Ramos (cell line): Measurements from ENCODE around the gene UNC5B.

Experiments used
- in situ Hi-C: fragments of 300-500 bp; cut with MboI; formaldehyde crosslinking; loops from one replicate; pipeline ENCODE4 v1.14.3; 2022; ENCODE audit warnings: low sequenced_read_pairs; ENCODE audit not compliant: unreplicated experiment

Gene UNC5B

GRCh38 chr10:71331736-71332135, 119.4 kb downstream of the UNC5B start:
- in situ Hi-C loops, result no loop called here

GRCh38 chr10:71332466-71332865, 120.1 kb downstream of the UNC5B start:
- in situ Hi-C loops, result no loop called here

- in situ Hi-C loops, result no loop called here
Observed at GRCh38 chr10:71333129-71333887, 120.9 kb downstream of the UNC5B start.

GRCh38 chr10:71334221-71334791, 121.9 kb downstream of the UNC5B start:
- in situ Hi-C loops, result no loop called here

GRCh38 chr10:71335173-71335708, 122.9 kb downstream of the UNC5B start:
- in situ Hi-C loops, result no loop called here

GRCh38 chr10:71336632-71337031, 124.3 kb downstream of the UNC5B start:
- in situ Hi-C loops, result no loop called here

GRCh38 chr10:71337219-71337701, 124.9 kb downstream of the UNC5B start:
- in situ Hi-C loops, result no loop called here

- in situ Hi-C loops, result no loop called here
Observed at GRCh38 chr10:71338728-71339495, 126.5 kb downstream of the UNC5B start.

- in situ Hi-C loops, result no loop called here
Observed at GRCh38 chr10:71339796-71340589, 127.6 kb downstream of the UNC5B start.

- in situ Hi-C loops, result no loop called here
Observed at GRCh38 chr10:71342573-71343391, 130.4 kb downstream of the UNC5B start.

GRCh38 chr10:71343392-71343773, 131.0 kb downstream of the UNC5B start:
- in situ Hi-C loops, result no loop called here

GRCh38 chr10:71344154-71344925, 132.0 kb downstream of the UNC5B start:
- in situ Hi-C loops, result no loop called here

GRCh38 chr10:71344993-71345480, 132.7 kb downstream of the UNC5B start:
- in situ Hi-C loops, result no loop called here

GRCh38 chr10:71345694-71346093, 133.3 kb downstream of the UNC5B start:
- in situ Hi-C loops, result no loop called here

GRCh38 chr10:71346731-71347130, 134.4 kb downstream of the UNC5B start:
- in situ Hi-C loops, result no loop called here

GRCh38 chr10:71347587-71348395, 135.4 kb downstream of the UNC5B start:
- in situ Hi-C loops, result no loop called here

- in situ Hi-C loops, result no loop called here
Observed at GRCh38 chr10:71348850-71349249, 136.5 kb downstream of the UNC5B start.

- in situ Hi-C loops, result no loop called here
Observed at GRCh38 chr10:71349406-71349805, 137.0 kb downstream of the UNC5B start.
